ENCODE results near the gene HLCS.

DNA sequence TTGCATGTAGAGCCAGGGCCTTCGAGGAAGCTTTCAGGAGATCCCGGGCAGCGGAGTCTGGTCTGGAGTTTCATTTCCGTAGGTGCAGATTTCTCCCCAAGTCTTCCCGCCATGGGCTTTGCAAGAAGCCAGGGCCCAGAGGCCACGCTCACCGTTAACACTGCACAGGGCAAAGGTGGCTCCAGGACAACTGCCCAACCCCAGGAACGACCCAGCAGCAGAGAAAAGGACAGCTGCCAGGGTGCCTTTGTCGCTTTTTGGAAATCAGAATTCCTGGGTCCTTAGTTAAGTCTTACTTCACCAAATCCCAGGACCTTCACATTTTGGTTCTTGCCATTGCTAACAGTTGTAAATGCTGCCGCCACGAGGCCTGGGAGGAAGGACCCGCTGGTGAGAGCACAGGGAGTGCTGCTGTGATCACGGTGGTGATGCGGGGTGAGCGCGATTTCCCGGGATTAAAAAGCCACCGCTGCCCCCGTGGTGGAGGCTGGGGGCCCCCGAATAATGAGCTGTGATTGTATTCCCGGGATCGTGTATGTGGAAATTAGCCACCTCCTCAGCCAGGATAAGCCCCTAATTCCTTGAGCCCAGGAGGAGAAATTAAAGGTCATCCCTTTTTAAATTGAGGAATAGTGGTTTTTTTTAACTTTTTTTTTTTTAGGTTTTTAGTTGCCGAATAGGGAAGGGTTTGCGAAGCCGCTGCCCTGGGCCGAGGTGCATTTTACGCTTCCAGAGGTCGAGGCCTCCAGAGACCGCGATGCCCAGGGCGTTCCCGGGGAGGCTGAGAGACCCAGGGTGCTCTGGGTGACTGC, 259.3 kb downstream of the HLCS start:
- TF ChIP-seq, protein P1, sequence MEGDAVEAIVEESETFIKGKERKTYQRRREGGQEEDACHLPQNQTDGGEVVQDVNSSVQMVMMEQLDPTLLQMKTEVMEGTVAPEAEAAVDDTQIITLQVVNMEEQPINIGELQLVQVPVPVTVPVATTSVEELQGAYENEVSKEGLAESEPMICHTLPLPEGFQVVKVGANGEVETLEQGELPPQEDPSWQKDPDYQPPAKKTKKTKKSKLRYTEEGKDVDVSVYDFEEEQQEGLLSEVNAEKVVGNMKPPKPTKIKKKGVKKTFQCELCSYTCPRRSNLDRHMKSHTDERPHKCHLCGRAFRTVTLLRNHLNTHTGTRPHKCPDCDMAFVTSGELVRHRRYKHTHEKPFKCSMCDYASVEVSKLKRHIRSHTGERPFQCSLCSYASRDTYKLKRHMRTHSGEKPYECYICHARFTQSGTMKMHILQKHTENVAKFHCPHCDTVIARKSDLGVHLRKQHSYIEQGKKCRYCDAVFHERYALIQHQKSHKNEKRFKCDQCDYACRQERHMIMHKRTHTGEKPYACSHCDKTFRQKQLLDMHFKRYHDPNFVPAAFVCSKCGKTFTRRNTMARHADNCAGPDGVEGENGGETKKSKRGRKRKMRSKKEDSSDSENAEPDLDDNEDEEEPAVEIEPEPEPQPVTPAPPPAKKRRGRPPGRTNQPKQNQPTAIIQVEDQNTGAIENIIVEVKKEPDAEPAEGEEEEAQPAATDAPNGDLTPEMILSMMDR (conservative IDR thresholded peaks at IDR 0.05; ENCODE audit: low read length): no peak
- no peak for TF ChIP-seq EZH2phosphoT487 (IDR thresholded peaks at IDR 0.05; ENCODE audit: borderline replicate concordance)

Measured in Loucy (cell line).